ENCODE data around the gene ADCY10.

Gene ADCY10

DNA sequence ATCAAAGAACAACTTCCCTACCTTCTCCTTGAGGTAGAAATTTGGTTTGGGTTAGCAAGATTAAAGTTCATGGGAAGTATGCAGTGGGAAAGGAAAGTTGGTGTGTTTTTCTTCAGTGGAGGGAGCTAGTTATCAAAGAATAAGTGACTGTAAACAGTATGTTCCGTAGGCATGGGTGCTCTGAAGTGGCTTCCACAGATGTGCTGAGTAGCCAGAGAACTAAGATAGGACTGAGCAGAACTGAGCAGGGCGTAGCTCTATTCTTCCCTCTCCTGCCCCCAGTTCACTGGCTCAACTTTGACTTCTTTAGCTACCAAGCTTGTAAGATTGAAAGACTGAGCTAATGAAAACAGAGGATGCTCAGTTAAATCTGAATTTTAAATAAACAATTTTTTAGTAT is 3.4 kb downstream of the ADCY10 start:
- Histone ChIP-seq H2AFZ (ENCODE audit: low read depth) (no peak overlapping the region), H3K36me3 (ENCODE audit: insufficient read depth) (no peaks in the 10 kb centered on the region), H3K27ac (no peak overlapping the region), H3K79me2 (ENCODE audit: insufficient read depth, low read depth) (no peaks in the 10 kb centered on the region), H3K4me2 (no peak overlapping the region), H3K9ac (no peak overlapping the region), H4K20me1 (ENCODE audit: insufficient read depth) (no peaks in the 10 kb centered on the region), H3K27me3 (ENCODE audit: insufficient read depth, low read depth) (no peaks in the 10 kb centered on the region; the same call in 1 of the 2 replicates), H3K4me3 (IDR thresholded peaks at IDR 0.05; ENCODE audit: insufficient read depth, low read depth, low read length) (no peak overlapping the region), H3K4me1 (ENCODE audit: low read depth, poor library complexity, severe bottlenecking) (no peaks in the 10 kb centered on the region)
- TF ChIP-seq, protein P1, sequence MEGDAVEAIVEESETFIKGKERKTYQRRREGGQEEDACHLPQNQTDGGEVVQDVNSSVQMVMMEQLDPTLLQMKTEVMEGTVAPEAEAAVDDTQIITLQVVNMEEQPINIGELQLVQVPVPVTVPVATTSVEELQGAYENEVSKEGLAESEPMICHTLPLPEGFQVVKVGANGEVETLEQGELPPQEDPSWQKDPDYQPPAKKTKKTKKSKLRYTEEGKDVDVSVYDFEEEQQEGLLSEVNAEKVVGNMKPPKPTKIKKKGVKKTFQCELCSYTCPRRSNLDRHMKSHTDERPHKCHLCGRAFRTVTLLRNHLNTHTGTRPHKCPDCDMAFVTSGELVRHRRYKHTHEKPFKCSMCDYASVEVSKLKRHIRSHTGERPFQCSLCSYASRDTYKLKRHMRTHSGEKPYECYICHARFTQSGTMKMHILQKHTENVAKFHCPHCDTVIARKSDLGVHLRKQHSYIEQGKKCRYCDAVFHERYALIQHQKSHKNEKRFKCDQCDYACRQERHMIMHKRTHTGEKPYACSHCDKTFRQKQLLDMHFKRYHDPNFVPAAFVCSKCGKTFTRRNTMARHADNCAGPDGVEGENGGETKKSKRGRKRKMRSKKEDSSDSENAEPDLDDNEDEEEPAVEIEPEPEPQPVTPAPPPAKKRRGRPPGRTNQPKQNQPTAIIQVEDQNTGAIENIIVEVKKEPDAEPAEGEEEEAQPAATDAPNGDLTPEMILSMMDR (conservative IDR thresholded peaks at IDR 0.05; ENCODE audit: low read depth, low read length) = no peak

DNA sequence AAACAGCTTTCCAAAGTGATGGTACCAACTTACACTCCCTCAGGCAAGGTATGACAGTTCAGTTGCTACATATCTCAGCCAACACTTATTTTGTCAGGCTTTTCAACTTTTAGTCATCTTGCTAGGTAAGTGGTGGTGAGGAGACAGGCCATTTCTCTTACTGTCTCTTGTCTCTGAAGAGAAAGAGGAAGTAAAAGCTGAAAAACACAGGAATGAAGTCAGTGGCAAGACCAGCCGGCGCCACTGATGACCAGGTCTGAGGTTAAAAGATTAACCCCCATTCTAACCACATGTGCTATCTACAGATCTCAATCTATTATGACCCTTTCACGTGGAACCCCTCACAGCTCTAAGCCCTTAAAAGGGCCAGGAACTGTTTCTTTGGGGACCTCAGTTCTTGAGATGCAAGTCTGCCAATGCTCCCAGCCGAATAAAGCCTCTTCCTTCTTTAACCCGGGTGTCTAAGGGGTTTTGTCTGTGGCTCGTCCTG is 4.2 kb downstream of the ADCY10 start:
- no peaks in the 10 kb centered on the region for H4K20me1 ChIP-seq (ENCODE audit: insufficient read depth)
- no peaks in the 10 kb centered on the region for H3K4me1 ChIP-seq (ENCODE audit: low read depth, poor library complexity, severe bottlenecking)
- H3K27me3 ChIP-seq (ENCODE audit: insufficient read depth, low read depth) = no peaks in the 10 kb centered on the region; the same call in 1 of the 2 replicates
- H3K4me3 ChIP-seq (IDR thresholded peaks at IDR 0.05; ENCODE audit: insufficient read depth, low read depth, low read length) = no peak overlapping the region
- H3K27ac ChIP-seq = no peak overlapping the region
- H3K79me2 ChIP-seq (ENCODE audit: insufficient read depth, low read depth) = no peaks in the 10 kb centered on the region
- no peaks in the 10 kb centered on the region for H3K36me3 ChIP-seq (ENCODE audit: insufficient read depth)
- no peak overlapping the region for H2AFZ ChIP-seq (ENCODE audit: low read depth)
- H3K9ac ChIP-seq = no peak overlapping the region
- TF ChIP-seq, protein P1 (conservative IDR thresholded peaks at IDR 0.05; ENCODE audit: low read depth, low read length) = no peak
- no peak overlapping the region for H3K4me2 ChIP-seq

DNA sequence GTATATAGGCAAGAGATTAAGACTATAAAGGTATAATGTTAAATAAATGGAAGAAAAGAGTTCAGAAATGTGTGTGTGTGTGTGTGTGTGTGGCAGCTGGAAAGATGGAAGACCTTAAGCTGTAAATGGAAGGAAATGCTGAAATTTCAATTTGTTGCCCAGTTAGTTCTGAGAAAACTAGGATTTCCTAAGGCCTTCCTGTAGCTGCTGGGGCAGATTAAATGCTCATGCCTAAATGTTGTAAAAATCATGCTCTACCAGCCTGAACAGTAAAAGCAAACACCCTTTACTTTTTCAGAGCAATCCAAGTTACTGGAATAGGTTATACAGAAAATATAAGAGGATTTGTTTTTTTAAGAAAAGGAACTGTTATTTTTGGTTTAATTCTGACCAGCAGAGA is 8.3 kb downstream of the ADCY10 start:
- TF ChIP-seq, protein P1 (conservative IDR thresholded peaks at IDR 0.05; ENCODE audit: low read depth, low read length) = no peak
- Histone ChIP-seq H3K27me3 (ENCODE audit: insufficient read depth, low read depth) (no peaks in the 10 kb centered on the region; the same call in 1 of the 2 replicates), H3K4me2 (no peak overlapping the region), H3K9ac (no peak overlapping the region), H3K36me3 (ENCODE audit: insufficient read depth) (no peaks in the 10 kb centered on the region), H3K4me1 (ENCODE audit: low read depth, poor library complexity, severe bottlenecking) (no peaks in the 10 kb centered on the region), H4K20me1 (ENCODE audit: insufficient read depth) (no peaks in the 10 kb centered on the region), H3K79me2 (ENCODE audit: insufficient read depth, low read depth) (no peaks in the 10 kb centered on the region), H3K4me3 (IDR thresholded peaks at IDR 0.05; ENCODE audit: insufficient read depth, low read depth, low read length) (no peak overlapping the region), H2AFZ (ENCODE audit: low read depth) (no peak overlapping the region), H3K27ac (no peak overlapping the region)

DNA sequence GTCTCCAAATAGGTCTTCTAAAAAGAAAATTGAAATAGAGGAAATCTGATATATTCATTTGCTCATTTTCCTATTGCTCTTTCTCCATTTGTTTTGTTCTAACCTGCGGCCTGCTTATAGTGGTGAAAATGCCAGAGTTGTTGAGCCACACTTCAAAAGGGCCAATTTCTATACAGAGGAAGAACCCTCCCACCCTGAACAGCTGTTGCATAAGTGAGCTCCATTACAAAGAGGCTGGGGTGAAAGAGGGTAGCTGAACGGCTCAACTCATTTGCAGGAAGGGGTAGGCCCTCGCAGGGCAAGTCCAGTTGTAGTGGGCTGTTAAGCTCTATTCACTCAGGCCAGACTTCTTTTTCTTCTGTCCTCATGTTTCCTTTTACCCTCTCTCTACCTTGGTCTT is 8.8 kb downstream of the ADCY10 start:
- no peaks in the 10 kb centered on the region for H4K20me1 ChIP-seq (ENCODE audit: insufficient read depth)
- TF ChIP-seq, protein P1 (conservative IDR thresholded peaks at IDR 0.05; ENCODE audit: low read depth, low read length) = no peak
- H3K4me3 ChIP-seq (IDR thresholded peaks at IDR 0.05; ENCODE audit: insufficient read depth, low read depth, low read length) = no peak overlapping the region
- H3K4me1 ChIP-seq (ENCODE audit: low read depth, poor library complexity, severe bottlenecking) = no peaks in the 10 kb centered on the region
- H2AFZ ChIP-seq (ENCODE audit: low read depth) = no peak overlapping the region
- H3K27me3 ChIP-seq (ENCODE audit: insufficient read depth, low read depth) = no peaks in the 10 kb centered on the region; the same call in 1 of the 2 replicates
- no peak overlapping the region for H3K27ac ChIP-seq
- H3K79me2 ChIP-seq (ENCODE audit: insufficient read depth, low read depth) = no peaks in the 10 kb centered on the region
- no peak overlapping the region for H3K9ac ChIP-seq
- no peak overlapping the region for H3K4me2 ChIP-seq
- no peaks in the 10 kb centered on the region for H3K36me3 ChIP-seq (ENCODE audit: insufficient read depth)
